ENCODE measurements around the gene GID8.

DNA sequence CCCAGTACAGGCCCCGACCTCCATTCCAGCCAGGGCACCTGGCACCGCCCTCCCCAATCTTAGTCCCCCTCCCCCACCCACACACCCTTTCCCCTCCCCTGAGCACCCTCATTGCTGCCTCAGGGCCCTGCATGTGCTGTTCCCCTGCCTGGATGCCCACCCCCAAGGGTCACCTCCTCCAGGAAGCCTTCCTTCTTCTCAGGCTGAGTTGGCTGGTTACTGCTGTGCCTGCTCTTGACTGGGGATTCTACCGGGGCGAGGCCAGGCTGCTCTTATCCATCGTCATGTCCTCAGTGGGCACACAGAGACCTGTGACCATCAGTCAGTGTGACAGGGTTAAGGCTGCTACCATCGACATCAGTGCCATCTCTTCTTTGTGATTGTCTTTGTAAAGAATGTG, 45.3 kb downstream of the GID8 start:
- TF ChIP-seq, protein P1, sequence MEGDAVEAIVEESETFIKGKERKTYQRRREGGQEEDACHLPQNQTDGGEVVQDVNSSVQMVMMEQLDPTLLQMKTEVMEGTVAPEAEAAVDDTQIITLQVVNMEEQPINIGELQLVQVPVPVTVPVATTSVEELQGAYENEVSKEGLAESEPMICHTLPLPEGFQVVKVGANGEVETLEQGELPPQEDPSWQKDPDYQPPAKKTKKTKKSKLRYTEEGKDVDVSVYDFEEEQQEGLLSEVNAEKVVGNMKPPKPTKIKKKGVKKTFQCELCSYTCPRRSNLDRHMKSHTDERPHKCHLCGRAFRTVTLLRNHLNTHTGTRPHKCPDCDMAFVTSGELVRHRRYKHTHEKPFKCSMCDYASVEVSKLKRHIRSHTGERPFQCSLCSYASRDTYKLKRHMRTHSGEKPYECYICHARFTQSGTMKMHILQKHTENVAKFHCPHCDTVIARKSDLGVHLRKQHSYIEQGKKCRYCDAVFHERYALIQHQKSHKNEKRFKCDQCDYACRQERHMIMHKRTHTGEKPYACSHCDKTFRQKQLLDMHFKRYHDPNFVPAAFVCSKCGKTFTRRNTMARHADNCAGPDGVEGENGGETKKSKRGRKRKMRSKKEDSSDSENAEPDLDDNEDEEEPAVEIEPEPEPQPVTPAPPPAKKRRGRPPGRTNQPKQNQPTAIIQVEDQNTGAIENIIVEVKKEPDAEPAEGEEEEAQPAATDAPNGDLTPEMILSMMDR (conservative IDR thresholded peaks at IDR 0.05; ENCODE audit: low read depth, low read length): no peak
- no peak for TF ChIP-seq EZH2 (IDR thresholded peaks at IDR 0.05; ENCODE audit: low read length, unreplicated experiment)
- TF ChIP-seq EZH2phosphoT487 (IDR thresholded peaks at IDR 0.05; ENCODE audit: borderline replicate concordance, low read length): no peak
